Umbilical cord (tissue), 2 donors: ENCODE results near the gene HACD2. TPM values are rescaled to one million over a fixed set of nuclear protein-coding genes. Genes with fewer than 3 reads are reported as not detected.

Experiments
- DNase-seq: peaks from one replicate; pipeline ENCODE4 v3.0.0-alpha.2; 2015; ENCODE audit warnings: low spot score
- total RNA-seq: library from RNA; depleted of rRNA; stranded (reverse); fragments of >200 nt; gene quantifications from one replicate; pipeline ENCODE4 v1.2.3, GENCODE V29; 2014; ENCODE audit warnings: low replicate concordance; ENCODE audit not compliant: insufficient read depth

The HACD2 gene
- total RNA-seq, 1 donor from 2014 or later: 14.7 TPM

DNA sequence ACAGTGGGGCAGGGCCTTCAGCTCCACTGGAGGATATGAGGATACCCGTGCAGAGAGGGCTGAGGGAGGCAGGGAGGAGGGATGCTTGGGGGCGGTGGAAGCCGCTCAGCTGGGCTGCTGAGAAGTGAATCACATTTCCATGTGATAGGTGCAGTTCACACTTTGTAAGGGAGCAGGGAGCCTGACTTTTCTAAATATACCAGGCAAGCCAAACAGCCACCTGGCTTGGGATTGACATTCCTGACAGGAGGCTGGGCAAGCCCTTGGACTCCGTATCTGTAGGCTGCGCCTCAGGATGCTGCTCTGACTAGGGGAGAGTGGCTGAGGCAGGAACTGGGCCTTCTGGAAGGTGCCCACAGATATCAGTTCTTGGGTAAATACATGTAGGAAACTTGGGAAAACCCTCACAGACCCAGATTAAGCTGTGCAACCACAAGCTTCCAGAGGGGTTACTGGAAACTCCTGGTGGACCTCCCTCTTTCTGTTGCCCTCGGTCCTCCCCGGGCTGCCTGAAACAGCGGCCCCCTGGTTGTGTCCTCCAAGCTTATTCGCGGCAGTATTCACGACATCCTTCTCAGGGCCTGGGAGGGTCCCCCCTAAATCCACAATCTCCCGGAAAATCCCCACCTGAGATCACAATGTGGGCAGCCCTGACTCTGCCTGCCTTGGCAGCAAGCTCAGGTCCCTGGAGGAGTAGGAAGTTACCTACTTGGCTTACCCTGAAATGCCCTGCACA lies 103.0 kb downstream of the HACD2 start:
- DNase-seq: no peak

GRCh38 chr3:123481071-123481470 lies 103.8 kb downstream of the HACD2 start:
- DNase-seq: no peak

DNA sequence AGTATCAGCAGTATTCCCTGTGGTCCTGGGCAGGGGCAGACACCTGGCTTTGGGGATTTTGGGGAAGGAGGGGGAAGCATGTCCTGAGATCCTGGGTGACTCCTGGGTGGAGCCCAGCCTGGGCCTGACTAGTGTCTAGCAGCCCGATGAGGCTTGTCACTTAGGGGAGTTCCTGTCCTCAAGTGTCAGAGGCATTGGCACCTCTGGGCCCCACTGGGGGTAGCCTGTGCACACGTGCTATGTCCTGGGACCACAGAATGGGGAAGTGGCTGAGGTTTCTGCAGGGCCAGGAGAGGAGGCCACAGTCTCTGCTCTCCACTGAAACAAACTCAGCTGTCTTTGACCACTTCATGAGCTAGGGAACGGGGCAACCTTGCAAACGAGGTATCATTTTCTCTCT lies 104.4 kb downstream of the HACD2 start:
- no peak for DNase-seq

GRCh38 chr3:123479891-123480290 lies 105.0 kb downstream of the HACD2 start:
- no peak for DNase-seq

GRCh38 chr3:123478314-123478713 lies 106.5 kb downstream of the HACD2 start:
- no peak for DNase-seq

DNA sequence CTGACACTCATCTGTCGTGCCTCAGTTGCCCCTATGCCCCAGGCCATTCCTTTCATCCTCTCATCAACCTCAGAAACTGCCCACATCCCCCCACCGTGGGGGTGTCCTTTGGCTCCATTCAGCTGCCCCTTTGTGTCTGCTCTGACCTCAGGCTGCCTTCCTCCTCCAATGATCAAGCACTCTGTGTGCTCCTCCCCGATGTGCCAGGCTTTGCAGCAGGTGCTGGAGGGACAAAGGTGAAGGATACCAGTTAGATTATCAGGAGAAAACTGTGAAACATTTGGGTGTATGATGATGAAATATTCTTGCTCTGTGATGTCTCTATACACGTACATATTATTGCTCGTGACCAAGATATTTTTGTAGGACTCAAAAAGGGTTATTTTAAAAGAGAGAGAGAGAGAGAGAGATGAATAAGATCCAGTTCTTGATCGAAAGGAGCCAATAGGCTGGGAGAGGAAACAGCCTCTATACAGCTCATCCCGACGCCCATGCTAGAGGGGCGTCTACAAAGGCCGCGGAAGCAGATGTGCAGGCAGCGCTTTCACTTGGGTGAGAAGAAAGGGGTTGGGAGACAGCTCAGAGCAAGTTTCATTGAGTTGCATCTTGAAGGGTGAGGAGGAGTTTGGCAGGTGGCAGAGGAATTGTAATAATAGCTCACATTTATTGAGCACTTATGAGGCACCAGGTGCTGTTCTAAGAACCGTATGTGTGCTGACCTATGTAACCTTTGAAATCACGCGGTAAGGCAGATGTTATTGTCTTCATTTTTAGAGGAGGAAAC lies 107.7 kb downstream of the HACD2 start:
- DNase-seq: no peak

GRCh38 chr3:123475786-123476185 lies 109.1 kb downstream of the HACD2 start:
- no peak for DNase-seq

DNA sequence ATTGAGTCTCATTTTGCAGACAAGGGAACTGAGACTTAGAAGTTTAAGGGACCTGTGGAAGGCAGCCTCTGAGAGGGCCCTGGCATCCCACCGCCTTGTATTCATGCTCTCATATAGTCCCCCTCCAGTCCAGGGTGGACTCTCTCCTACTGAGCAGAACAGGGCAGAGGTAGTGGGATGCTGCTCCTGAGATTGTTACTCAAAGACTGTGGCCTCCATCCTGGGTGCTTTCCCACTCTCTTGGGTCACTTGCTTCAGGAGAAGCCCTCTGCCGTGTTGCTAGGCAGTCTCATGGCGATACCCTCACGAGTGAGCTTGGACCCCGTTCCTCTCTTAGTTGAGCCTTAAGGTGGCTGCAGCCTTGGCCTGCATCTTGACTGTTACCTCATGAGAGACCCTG lies 113.7 kb downstream of the HACD2 start:
- DNase-seq: no peak

- no peak for DNase-seq
Measured at GRCh38 chr3:123469323-123469995, 115.4 kb downstream of the HACD2 start.

- DNase-seq: no peak
Measured at GRCh38 chr3:123467046-123467445, 117.8 kb downstream of the HACD2 start.

- DNase-seq: no peak
Measured at GRCh38 chr3:123464211-123464610, 120.6 kb downstream of the HACD2 start.

GRCh38 chr3:123459862-123460261 lies 125.0 kb downstream of the HACD2 start:
- DNase-seq: no peak

DNA sequence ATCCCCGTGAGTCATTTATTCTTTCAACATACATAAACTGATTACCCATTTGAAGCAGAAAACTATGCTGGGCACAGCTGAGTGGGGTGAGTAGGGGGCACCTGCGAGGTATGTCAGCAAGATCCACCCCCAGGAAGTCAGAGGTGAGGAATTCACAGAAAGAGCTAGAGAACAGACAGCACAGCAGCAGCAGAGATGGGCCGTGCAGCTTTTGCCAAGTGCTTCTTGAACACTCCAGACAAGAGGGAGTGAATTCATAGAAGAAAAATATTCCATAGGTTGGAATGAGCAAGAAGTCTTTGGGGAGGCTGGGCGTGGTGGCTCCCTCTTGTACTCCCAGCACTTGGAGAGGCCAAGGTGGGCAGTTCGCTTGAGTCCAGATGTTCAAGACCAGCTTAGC lies 126.6 kb downstream of the HACD2 start:
- no peak for DNase-seq

DNA sequence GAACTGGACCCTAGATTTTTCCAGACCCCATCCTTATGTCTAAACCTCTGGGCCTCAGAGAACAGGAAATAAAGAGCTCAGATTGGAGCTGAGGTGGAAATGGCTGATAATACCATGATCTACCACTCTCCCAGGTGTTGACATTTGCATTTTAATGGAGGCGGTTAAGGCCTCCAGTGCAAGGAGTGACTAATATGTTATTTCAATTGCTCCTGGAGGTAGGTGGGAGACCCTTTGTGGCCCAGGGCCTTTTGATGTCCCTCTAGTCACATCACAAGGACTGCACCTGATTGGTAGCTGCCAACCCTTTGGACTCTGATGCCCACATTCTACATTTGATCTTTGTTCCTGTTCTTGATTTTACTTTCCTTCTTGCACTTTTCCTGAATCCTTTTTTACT lies 127.0 kb downstream of the HACD2 start:
- no peak for DNase-seq

- no peak for DNase-seq
Measured at GRCh38 chr3:123453675-123454074, 131.2 kb downstream of the HACD2 start.

GRCh38 chr3:123451186-123451585 lies 133.7 kb downstream of the HACD2 start:
- no peak for DNase-seq

DNA sequence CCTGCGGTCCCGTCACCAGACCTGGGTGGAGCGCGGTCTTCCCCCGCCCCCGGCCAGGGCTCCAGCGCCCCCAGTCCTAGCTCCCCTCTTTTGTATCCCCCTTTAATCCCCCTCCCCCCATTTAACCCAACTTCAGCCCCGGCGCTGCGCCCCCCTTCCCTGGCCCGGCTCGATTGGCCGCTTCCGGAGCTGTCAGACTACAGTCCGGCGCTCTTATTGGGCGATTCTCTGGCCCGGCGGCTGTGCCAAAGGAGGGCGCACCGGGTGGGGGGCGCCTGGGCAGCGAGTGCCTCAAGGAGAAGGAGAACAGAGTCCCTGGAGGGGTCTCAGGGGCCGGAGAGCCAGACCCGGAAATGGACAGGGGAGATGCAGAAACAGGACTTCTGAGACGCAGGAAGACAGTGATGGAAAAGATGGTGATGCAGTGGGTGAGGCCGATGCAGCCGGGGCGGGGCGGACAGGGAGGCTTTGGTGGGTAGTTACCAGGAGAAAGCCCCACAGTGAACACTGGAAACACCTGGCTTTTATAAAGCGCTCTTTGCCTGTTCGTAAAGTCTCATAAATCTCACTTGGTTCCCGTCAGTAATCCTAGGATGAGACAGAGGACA lies 134.8 kb downstream of the HACD2 start:
- peak; percentile 62 for DNase-seq

DNA sequence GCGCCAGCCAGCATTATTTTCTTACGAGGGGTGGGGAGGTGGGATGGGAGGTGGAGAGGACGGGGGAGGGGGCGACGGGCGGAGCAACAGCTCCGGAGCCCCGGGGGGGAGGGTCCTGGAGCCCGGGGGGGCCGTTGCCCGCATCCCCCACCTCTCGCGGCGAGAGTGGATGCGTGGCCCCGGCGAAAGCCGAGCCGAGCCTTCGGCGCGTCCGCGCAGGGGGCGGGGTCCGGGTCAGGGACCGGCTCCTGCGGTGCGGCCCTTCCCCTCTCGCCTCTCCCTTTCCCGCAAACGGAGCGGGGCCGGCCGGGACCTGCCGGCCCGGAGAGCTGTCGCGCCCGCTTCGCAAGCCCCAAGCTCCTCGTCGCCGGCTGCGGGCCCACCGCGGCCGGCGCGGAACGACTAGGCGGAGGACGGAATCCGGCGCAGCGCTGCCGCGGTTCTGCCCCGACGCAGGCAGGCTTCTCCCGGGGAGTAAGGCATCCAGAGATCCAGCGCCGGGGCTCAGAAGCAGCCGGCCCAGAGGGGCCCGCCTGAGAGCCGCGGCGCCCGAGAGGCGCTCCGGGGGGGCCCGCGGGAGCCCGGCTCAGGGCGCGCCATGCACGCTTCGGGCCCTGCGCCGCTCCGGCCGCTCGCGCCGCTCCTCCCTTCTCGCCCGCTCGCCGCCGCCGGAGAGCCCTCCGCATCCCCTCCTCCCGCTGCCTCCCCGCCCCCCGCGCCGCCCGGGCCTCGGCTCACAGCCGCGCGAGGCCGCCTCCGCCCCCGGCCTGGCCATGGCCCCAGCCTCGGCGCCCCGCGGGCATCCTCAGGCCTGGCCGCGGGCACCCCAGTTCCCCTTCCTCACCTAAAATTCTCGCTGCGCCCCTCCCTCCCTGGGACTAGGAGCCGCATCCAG lies 135.5 kb downstream of the HACD2 start:
- DNase-seq: peak; percentile 51

GRCh38 chr3:123448536-123449101 lies 136.2 kb downstream of the HACD2 start, which contains the start of gene ADCY5:
Gene ADCY5, minus strand, starts transcription at chr3:123449090. Its CDS starts 545 bp downstream, at chr3:123448545.
- DNase-seq: peak; percentile 25

- no peak for DNase-seq
Measured at GRCh38 chr3:123447749-123448517, 136.9 kb downstream of the HACD2 start.
